ENCODE measurements around the gene SIX2.
"Not testable (repeated sequence)": the region's sequence is repeated elsewhere in the genome, so short reads cannot be mapped to it uniquely, and the experiment has no call there.

Gene SIX2
- total RNA-seq: 0 reads per million in 2 experiments

GRCh38 chr2:45009303-45009927, at the start of gene SIX2:
Gene SIX2 (minus strand): TSS chr2:45009452. CDS start chr2:45009110, 342 bp downstream.
- no peak for DNase-seq (ENCODE audit: low read depth)

GRCh38 chr2:45055162-45055605, 45.9 kb upstream of the SIX2 start:
- DNase-seq (ENCODE audit: low read depth): no peak

GRCh38 chr2:45053966-45054365, 44.7 kb upstream of the SIX2 start:
- DNase-seq (ENCODE audit: low read depth): no peak

DNA sequence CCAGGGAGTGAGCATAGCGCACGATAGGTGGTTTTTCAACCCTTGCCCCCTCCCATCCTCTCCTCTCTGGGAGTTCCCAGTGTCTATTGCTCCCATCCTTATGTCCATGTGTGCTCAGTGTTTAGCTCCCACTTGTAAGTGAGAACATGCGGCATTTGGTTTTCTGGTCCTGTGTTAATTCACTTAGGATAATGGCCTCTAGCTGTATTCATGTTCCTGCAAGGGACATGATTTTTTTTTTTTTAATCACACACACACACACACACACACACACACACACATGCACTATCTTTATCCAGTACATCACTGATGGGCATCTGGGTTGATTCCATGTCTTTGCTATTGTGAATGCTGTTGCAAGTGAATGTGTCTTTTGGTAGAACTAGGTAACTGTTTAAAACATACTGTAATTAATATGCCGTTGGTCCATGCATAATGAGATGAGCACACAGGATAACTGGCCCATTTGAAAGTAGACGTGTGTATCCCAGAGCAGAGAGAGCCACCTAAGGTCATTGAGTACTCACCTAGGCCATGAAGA, 43.2 kb upstream of the SIX2 start:
- no peak for DNase-seq (ENCODE audit: low read depth)

- no peak for DNase-seq (ENCODE audit: low read depth)
Measured at GRCh38 chr2:45049569-45050336, 40.5 kb upstream of the SIX2 start.

DNA sequence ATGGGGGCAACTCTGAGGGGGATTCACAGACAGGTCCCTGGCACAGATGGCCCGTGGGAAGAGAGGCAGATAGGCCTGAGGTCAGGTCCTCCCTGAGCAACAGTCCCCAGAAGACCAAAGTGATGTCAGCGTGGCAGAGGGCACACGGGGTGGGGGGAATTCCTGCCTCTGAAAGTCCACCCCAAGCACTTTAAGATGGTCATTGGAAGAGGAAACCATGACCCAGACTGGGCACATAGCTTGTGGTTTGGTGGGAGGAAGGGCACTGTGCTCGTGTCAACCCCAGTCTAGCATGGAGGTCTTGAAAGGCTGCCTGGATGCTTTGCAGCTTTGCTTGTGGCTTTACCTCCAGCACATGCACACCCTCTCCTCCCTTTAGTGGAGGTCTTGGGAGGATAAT, 38.0 kb upstream of the SIX2 start:
- DNase-seq (ENCODE audit: low read depth): no peak

DNA sequence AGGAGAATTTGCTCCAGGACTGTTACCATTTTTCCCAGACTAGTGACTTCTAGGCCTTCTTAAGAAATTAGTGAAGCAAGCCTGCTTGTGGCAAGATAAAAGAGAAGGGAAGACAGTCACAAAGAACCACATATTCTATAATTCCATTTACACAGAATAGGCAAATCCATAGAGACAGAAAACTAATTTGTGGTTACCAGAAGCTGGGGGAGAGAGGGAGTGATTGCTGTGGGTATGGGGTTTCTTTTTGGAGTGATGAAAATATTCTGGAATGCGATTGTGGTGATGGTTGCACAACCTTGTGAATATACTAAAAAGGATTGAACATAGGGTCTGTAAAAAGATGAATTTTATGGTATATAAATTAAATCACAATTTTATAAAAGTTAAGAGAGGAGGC, 37.5 kb upstream of the SIX2 start:
- no peak for DNase-seq (ENCODE audit: low read depth)

- no peak for DNase-seq (ENCODE audit: low read depth)
Measured at GRCh38 chr2:45045706-45046105, 36.5 kb upstream of the SIX2 start.

DNA sequence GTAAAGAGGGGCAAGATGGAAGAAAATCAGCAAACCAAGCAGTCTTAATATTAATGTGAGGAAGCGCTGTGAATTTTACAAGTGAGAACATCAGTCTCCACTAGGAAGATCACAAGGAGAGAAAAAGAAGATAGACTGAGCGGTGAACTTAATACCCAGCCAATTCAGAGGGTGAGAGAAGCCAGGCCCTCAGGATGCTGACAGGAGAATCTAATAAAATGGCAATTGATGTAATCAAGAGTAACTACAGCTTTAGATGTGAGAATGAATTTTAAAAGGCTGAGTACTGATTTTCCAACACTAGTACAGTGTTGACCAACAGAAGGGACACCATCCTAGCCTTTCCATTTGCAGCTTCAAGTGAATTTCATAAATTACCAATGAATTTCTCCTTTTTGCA, 35.7 kb upstream of the SIX2 start:
- DNase-seq (ENCODE audit: low read depth): no peak

GRCh38 chr2:45043174-45043573, 33.9 kb upstream of the SIX2 start:
- DNase-seq (ENCODE audit: low read depth): no peak

GRCh38 chr2:45042401-45042800, 33.1 kb upstream of the SIX2 start:
- no peak for DNase-seq (ENCODE audit: low read depth)

DNA sequence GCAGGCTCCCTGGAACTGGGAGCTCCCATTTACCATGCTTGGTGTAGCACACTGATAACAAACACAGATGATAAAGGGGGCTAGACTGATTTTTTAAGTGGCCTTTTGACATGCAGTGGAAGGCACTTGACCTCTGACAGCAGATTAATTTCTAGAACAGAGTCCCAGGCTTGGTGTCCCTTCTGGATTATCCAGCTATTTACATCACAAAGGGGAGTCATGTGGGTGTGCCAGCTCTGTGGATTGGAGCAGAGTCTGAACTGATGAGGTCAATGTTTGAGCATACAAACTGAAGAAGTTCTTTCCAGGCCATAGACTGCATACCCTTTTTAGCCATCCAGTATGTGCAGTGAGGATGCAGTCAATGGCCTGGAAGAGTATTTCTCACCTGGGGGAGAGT, 31.5 kb upstream of the SIX2 start:
- DNase-seq (ENCODE audit: low read depth): no peak

DNA sequence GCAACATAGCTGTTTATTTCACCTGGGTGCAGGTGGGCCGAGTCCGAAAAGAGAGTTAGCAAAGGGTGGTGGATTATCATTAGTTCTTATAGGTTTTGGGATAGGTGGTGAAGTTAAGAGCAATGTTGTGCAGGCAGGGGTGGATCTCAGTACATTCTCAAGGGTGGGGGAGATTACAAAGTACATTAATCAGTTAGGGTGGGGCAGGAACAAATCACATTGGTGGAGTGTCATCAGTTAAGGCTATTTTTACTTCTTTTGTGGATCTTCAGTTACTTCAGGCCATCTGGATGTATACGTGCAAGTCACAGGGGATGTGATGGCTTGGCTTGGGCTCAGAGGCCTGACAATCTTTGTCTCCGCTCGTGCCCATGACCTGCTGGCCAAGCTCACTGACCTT, 30.6 kb upstream of the SIX2 start:
- DNase-seq (ENCODE audit: low read depth): not testable (repeated sequence)

DNA sequence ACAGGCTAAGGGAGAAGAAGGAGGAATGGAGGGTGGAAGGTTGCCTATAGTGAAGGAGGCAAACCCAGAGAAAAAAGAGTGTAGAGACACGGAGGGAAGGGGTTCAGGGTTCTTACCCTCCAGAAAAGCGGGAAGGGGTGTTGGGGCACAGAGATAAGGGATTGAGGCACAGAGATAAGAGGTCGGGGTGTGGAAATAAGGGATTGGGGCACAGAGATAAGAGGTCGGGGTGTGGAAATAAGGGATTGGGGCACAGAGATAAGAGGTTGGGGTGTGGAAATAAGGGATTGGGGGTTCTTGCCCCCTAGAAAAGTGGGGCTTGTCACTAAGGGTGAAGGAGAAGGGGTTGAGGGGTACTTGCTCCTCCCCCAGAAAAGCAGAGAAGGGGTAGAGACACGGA, 29.6 kb upstream of the SIX2 start:
- not testable (repeated sequence) for DNase-seq (ENCODE audit: low read depth)

DNA sequence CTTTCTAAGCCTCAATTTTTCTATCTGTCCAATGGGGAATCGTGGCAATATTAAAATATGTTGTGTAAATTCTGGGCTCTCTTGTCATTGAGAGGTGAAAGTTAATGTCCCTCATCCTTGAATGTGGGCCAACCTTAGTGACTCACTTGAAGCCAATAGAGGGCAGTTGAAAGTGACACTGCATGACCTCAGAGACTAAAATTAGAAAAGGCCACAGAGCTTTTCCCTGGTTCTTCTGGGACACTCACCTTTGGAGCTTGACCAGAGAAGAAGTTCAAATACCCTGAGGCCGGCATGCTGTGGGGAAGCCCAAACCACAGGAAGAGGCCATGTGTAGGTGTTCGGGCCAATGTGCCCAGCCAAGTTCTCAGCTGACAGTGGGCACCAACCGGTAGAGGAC, 24.1 kb upstream of the SIX2 start:
- DNase-seq (ENCODE audit: low read depth): no peak

DNA sequence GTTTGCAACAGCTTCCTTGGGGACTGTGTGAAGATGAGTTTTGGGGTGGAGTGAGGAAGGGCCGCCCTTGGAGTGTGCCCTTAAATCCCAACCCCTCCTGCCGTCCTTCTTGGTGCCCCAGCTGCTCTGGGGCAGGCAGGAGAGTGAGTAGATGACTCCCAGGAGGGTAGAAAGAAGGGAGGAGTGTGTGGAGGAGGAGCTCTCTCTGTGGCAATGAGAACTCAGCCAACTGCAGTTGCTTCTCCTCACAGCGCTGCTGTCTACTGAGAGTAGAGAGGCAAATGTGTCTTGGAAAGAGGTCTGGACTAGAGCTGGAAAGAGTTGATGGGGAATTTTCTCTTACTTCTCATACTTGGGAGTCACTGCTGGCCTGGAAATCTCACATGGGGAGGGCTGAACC, 21.8 kb upstream of the SIX2 start:
- no peak for DNase-seq (ENCODE audit: low read depth)

DNA sequence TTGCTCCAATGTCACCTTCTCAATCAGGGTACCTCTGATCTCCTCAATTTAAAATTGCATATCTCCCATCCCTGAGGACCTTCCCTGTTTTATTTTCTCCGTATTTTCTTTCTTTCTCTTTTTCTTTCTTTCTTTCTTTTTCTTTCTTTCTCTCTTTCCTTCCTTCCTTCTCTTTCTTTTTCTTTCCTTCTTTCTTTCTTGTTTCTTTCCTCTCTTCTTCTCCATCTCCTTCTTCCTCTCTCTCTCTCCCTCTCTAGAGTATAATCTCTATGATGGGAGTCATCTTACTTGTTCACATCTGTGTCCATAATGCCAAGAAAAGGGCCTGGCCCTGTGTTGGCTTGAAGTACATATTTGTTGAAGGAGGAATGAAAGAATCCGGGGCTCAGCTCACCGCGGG, 21.3 kb upstream of the SIX2 start:
- no peak for DNase-seq (ENCODE audit: low read depth)

DNA sequence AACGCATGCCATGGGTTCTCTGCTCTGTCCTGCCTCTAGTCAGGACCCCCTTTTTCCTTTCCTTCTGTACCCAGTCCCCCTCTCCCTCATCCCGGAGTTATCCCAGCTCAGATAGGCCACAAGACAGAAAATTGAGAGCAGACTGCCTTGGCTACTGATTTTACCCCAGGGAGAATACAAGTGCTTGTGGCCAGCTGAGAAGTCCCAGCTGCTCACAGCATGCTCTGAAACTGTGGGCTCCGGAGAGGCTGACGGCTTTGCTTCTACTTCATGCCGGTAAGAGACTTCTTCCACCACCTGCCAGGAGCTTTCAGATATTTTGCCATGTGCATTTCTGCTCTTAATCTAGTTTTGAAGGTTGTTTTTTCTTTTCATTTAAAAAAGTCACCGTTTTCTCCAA, 20.0 kb upstream of the SIX2 start:
- no peak for DNase-seq (ENCODE audit: low read depth)

DNA sequence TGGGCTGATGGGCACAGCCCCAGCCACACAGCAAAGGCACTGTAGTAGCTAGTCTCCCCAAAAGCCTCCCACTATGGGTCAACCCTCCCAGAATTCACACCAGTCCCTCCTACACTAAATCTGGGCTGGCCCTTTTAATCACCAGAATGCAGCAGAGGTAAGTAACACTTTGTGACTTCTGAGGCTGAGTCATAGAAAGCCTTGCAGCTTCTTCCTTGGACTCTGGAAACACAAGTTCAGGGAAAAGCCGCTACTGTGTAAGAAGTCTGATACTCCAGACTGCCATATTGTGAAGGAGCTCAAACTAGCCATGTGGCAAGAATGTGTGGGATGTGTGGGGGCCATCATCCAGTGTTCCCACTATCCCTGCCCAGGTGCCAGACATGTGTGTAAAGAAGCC, 19.0 kb upstream of the SIX2 start:
- DNase-seq (ENCODE audit: low read depth): no peak

DNA sequence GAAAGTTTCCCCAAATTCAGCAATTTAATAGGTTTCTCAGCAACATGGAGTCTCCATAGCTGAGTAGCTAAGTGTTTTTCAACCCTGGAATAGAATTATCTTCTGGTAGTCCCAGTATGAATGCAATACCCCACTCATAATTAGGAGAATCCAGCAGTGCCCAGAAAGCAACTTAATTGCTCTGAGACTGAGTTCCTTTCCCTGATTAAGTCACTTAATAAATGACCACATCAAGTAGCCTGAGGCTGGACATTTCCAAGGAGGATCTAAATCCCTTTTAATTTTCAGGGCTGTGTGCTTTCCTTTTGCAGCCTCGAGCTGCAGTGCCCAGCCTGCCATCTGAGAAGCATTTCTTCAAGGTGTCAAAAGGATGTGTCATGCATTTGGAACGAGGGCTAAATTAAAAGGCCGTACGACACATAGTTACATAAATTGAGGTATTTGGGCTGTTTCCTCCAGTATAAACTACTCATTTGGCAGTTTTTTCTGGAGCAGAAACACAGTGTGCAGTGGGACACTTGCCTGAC, 17.7 kb upstream of the SIX2 start:
- no peak for DNase-seq (ENCODE audit: low read depth)

DNA sequence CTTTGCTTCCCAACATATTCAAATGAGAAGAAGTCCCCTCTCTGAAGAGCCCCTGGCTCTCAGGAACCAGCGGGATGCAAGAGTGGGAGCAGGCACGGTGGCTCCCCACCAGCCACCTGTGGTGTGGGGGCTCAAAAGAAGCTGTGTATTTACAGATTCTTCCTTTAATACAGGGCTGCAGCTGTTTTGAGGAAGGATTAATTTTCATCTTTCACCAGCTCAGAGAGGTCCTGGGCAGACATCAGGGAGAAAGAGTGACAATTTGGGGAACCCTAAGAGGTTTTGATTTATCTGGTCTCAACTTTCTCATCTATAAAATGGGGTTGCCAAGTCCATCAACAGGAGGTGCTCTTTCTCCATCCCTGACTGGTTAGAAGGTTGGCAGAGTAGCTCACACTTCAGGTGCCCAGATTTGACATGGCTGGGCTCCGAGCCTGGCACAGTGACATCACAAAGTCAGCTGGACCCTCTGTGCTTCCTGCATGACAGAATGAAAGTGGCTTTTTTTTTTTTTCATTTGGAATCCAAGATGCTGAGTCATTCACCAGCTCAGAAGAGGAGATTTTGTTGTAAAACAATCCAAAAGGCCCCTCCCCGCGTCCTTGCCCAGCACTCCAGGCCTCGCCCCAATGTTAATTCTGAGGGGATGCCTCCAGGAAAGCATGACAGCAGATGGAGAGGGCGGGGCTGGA, 15.5 kb upstream of the SIX2 start:
- DNase-seq (ENCODE audit: low read depth): no peak

DNA sequence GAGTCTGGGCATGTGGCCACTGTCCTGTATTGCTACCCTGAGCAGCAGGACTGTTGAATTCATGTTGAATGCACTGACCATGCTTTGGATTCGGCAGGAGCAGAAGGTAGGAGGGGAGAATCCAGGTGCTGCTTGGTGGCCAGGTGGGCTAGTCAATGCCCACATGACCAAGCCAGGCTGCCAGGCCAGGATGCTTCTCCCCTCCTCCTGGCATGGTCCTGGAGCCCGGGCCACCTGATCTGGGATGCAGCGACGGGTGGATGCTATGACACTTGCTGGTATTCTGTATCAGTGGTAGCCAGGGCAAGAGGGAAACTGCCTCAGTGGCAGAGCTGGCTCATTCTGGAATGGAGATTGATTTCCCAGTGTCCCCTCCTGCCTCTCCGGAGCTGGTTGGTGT, 14.8 kb upstream of the SIX2 start:
- DNase-seq (ENCODE audit: low read depth): no peak

- no peak for DNase-seq (ENCODE audit: low read depth)
Measured at GRCh38 chr2:45020439-45020838, 11.2 kb upstream of the SIX2 start.

Data from T follicular helper cell (primary cell).